HG02642 (cell line): ENCODE results near the gene DES.

Experiments used
- ATAC-seq: cut with Tn5 transposase; IDR thresholded peaks from one replicate; pipeline ENCODE4 v1.9.1; 2021; ENCODE audit warnings: mild to moderate bottlenecking; ENCODE audit not compliant: unreplicated experiment, poor library complexity

The DES gene

DNA sequence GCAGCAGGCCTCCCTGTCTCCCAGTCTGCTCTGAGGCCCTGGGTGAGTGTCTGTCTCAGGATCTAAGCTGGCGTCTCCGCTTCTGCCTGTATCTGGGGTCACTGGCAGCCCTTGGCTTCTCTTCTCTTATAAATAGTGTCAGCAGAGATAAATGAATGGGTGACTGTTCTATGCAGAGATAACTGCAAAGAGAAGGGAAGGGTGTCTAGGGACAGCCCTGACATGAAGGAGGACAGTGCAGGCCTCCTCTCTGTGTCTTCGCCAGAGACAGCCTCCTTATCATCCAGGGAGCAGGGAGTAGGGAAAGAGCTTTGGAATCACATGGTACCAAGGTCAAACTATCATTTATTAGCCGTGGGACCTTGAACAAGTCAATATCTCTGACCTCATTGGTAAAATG, 52.3 kb downstream of the DES start:
- no peak for ATAC-seq

DNA sequence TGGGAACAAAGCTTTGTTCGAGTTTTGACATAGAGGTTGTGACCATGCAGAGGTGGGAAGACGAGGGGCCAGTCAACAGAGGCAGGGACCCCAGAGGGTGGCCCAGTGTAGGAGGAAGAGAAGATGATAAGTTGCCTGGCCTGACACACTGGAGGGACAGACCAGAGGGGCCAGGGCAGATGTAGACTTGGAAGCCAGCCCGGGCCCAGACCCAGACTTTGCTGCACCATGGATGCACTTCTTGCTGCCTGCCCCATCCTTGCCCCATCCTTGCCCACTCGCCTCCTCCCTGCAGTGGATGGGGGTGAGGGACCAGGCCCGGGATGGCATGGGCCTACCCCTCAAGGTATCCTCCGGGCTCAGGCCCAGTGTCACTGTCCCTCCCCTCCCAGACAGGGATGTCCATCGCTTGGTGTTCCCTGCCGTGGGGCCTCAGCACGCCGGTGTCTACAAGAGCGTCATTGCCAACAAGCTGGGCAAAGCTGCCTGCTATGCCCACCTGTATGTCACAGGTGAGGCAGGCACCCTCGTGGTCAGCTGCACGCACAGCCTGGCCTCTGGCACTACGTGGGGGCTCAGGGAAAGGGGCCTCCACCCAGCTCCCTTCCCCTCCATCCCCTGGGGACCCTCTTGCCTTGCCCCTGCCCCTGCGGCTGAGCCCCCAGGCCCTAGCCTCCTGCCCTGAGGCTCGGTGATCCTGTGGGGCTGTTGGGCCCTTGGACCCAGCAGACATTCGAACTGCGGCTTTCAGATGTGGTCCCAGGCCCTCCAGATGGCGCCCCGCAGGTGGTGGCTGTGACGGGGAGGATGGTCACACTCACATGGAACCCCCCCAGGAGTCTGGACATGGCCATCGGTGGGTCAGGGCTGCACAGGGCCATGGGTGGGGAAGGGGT, 53.5 kb downstream of the DES start:
- no peak for ATAC-seq

DNA sequence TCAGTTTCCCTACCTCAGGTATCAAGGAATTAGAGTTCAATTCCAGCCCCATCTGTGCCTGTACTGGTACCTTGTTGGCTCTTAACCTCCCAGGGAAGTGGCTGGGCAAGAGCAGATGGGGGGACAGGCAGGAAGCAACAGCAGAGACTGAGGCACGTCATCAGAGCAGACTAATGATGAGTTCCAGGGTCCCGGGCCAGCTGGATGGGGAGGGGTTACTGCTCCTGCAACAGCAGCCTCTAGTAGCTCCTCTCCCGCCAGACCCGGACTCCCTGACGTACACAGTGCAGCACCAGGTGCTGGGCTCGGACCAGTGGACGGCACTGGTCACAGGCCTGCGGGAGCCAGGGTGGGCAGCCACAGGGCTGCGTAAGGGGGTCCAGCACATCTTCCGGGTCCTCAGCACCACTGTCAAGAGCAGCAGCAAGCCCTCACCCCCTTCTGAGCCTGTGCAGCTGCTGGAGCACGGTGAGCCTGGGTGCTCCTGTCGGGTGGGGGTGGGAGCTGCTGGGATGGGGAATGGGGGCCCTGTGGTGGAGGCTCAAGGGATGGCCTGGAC, 54.5 kb downstream of the DES start:
- no peak for ATAC-seq

DNA sequence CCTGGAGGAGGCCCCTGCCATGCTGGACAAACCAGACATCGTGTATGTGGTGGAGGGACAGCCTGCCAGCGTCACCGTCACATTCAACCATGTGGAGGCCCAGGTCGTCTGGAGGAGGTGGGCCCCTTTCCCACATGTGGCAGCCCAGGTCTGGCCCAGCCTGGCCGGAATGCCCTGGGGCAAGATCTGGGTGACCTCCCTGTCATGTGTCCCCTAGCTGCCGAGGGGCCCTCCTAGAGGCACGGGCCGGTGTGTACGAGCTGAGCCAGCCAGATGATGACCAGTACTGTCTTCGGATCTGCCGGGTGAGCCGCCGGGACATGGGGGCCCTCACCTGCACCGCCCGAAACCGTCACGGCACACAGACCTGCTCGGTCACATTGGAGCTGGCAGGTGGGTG, 55.3 kb downstream of the DES start:
- no peak for ATAC-seq

DNA sequence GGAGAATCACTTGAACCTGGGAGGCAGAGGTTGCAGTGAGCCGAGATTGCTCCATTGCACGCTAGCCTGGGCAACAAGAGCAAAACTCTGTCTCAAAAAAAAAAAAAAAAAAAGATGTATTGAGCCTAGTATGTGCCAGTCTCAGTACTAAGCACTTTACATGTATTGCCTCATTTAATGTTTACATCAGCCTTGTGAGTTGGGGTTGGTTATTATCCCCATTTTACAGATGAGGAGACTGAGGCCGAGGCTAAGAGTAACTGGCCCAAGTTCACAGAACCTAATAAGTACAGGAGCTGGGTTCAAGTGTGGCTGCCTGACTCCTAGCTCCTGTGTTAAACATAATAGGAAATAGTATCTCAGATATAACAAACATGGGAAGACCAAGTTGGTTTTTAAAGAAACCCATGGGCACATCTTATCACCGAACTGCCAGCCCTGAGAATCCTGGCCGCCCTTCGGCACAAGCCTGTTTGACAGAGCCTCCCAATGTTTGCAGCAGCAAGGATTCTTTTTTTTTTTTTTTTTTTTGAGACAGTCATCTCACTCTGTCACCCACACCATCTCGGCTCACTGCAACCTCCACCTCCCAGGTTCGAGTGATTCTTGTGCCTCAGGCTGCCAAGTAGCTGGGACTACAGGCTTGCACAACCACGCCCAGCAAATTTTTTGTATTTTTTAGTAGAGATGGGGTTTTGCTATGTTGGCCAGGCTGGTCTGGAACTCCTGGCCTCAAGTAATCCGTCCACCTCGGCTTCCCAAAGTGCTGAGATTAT, 56.3 kb downstream of the DES start:
- ATAC-seq: no peak

DNA sequence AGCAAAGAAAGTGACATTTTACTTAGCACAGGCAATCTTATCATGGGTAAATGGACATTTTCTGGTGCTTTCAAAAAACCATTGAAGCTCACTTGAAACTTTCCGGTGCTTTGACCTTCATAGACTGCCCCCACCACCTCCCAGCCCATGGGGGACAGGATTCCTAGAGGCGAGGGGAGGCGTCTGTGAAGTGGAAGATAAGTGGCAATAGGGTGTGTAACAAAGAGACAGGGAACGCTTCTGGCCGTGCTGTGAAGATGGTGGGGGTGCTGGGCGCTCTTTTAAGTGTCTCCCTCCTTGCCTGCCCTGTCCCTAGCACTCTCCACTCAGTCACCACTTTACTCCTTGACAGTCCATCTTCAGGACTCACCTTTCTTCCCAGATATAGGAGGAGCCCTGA, 57.1 kb downstream of the DES start:
- no peak for ATAC-seq

DNA sequence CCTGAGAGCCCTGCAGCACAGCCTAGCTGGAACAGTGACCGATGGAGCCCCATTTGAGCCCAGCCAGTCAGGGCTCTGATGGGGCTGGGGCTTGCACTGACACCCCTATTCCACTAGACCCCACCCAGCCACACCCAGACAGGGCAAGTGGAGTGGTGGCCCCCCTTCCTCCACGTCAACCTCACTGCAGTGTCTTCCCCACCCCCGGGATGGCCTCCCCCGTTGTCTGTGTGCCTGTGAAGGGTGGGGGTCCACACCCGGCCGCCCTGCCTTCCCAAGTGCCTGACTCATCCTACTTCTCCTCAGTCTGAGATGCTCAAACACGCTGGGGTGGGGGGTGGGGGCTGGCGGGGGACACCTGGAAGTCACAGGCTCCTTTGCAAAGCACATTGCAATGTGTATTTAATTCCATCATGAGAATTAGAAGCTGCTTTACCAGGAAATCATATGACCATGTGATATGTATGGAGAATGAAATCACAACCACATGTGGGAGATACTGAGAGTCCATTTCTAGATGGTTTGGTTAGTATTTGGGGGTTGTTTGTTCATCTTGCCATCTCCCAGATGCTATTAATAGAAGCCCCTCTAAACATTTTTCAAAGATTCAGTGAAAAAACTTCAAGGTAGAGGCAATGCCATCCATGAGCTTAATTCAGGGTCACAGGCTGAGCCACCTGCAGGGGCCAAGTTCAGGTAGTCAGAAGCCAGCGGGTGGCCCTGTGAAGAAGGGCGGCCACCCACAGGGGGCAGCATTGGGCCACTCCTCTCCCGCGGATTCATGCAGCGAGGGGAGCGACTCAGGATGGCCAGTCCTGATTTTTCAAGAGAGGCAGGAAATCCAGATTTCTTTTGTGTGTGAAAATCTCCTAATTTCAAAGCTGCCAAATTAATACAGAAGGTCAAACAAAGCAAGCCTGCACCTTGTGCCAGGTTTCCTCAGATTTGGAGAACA, 57.8 kb downstream of the DES start:
- peak; percentile 55 for ATAC-seq
